T follicular helper cell (primary cell): Measurements from ENCODE around the gene GGT5.
"Not testable (repeated sequence)": the region's sequence is repeated elsewhere in the genome, so short reads cannot be mapped to it uniquely, and the experiment has no call there.

Experiments used
- DNase-seq: peaks from one replicate; pipeline ENCODE4 v3.0.0-alpha.2; 2020; ENCODE audit warnings: low read depth

The GGT5 gene

GRCh38 chr22:24233235-24233634 lies 11.6 kb downstream of the GGT5 start:
- DNase-seq = no peak

DNA sequence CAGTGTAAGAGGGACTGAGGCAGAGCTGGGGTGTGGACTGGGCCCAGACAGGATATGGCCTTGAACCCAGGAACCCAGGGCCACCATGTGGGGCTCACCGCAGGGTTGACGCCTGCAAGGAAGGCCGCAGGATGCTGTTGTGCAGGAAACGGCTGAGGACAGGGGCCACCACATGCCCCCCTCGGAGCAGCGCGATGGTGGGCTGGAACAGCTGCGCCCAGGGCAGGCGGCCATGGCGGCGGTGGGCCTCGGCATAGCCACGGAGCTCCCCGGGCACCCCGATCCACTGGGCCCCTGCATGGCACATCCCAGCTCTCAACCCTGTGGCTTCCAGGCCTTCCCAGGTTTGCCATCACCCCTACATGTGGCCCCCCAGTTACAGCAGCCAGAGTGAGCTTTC lies 12.2 kb downstream of the GGT5 start:
- no peak for DNase-seq

- DNase-seq = no peak
Observed at GRCh38 chr22:24232124-24232523, 12.8 kb downstream of the GGT5 start.

DNA sequence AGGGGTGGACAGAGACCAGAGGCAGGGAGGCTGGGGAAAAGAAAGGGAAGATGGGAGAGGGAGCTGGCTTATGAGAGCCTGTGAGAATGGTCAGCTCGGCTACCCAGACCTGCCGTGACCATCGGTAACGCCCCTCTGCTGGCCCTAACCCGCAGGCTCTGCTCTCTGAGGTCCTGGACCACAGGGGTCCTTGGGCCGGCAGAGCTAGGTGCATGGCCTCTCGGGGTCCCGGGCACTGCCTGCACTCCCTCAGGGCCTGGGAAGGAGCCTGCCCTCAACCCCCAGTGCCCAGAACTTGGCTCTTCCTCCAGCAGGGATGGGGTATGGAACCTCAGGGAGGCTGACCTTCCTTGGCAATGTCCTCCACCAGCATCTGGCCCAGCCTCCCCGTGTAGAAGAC lies 13.2 kb downstream of the GGT5 start:
- DNase-seq = no peak

- DNase-seq = peak; percentile 34
Observed at GRCh38 chr22:24230911-24231656, 13.8 kb downstream of the GGT5 start.

GRCh38 chr22:24225951-24226350 lies 18.9 kb downstream of the GGT5 start:
- no peak for DNase-seq

DNA sequence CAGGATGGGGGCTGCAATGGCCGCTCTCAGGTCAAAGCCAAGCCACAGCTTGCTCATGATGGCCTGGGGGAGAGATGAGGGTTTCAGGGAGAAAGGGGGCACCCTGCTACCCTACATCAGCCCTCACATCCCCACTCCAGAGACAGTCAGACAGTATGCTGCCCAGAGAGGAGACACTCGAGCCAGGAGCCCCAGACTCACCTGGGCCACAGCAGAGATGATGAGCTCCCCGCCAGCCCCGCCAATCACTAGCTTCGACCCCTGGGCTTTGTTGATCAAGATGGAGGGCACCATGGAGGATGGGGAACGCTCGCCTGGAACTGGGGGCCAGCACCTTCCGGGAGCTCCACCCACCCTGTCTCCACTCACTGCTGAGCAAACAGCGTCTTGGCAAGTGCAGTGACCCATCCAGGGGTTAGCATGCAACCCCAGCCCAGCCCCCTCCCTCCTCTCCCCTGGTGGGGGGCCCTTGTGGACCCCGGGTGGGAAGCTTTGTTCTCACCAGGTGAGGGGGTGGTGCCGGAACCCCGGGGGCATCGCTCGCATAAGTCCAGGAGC lies 19.8 kb downstream of the GGT5 start:
- no peak for DNase-seq

- DNase-seq = no peak
Observed at GRCh38 chr22:24224468-24224867, 20.4 kb downstream of the GGT5 start.

- DNase-seq = no peak
Observed at GRCh38 chr22:24219750-24220149, 25.1 kb downstream of the GGT5 start.

GRCh38 chr22:24217384-24217783 lies 27.5 kb downstream of the GGT5 start:
- DNase-seq = no peak

DNA sequence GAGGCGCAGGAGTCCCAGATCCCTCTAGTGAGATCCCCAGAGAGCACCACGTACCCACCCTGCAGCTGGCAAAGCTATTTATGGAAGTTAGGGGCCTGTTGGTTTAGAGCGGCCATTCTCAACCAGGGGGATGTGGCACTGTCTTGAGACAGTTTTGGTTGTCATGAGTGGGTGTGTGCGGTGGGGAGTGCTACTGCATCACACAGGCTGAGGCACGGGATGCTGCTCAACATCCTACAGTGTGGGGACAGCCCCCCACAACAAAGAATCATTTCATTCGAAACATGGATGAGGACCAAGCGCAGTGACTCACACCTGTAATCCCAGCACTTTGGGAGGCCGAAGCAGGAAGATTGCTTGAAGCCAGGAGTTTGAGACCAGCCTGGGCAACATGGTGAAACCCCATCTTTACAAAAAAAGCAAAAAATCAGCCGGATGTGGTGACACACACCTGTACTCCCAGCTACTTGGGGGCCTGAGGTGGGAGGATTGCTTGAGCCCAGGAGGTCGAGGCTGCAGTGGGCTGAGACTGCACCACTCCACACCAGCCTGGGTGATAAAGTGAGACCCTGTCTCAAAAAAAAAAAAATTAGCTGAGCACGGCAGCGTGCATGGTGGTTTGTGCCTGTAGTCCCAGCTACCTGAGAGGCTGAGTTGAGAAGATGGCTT lies 28.2 kb downstream of the GGT5 start:
- no peak for DNase-seq

DNA sequence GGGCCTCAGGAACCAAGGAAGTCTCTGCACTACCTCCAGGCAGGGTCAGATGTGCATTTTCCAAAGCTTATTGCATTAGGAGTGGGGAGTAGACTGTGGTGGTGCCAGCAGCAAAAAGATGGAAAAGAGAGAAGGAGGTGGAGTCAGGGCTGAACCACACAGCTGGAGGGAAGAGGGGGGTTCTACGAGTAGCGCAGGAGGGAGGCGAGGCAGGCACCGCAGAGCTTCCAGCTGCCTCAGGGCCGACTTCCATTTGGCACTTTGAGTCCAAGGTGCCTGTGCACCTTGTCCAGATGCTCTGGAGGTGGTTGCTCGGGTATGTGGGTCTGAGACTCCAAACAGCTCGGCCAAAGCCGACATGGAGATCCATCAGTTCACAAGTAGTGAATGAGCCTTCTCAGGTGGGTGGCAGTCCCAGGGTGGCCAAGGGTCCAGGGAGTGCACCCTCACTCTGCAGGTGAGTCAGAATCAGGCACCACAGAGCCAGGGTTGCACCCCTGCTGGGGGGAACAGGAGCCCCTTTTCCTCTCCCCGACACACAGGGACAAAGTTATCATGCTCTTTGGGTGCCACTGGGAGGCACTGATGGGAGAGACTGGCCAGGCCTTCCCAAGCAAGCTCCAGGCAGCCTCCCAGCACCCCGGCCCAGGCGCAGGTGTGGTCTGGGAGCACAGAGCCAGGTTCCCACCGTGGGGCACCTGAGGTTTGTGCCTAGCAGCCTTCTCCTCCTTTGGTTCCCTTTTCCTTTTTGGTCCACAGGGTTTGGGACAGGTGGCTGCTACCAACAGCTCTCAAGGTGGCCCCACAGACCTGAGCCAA lies 30.2 kb downstream of the GGT5 start:
- no peak for DNase-seq

- DNase-seq = not testable (repeated sequence)
Observed at GRCh38 chr22:24213111-24213510, 31.8 kb downstream of the GGT5 start.

- not testable (repeated sequence) for DNase-seq
Observed at GRCh38 chr22:24211716-24212115, 33.2 kb downstream of the GGT5 start.

GRCh38 chr22:24210409-24210808 lies 34.5 kb downstream of the GGT5 start:
- DNase-seq = not testable (repeated sequence)

DNA sequence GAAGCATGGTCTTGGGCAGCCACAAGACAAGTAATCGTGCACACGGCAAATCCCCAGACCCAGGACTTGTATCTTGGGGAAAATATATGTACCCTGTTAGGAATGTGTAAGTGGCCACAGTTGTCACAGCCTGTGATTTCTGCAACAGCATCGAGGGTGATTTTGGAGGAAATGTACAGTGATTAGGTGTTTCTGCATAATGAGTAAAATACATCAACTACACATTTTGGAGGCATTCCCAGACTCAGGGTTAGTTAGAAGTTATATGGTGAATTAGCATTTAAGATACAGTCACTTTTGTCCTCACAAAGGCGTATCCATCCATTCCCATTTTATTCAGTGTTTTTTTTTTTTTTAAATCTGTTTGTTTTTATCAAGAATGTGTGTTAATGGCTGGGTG lies 35.2 kb downstream of the GGT5 start:
- no peak for DNase-seq

DNA sequence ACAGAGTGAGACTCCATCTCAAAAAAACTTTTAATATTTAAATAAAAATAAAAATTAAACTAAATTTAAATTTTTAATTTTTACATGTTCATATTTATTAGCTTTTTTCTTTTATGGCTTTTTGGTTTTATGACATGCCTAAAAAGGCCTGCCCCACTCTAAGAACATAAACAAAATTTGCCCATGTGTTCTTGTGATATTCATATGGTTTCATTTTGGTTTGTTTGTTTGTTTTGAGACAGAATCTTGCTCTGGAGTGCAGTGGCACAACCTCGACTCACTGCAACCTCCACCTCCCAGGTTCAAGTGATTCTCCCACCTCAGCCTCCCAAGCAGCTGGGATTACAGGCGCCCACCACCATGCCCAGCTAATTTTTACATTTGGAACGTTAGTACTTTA lies 35.9 kb downstream of the GGT5 start:
- no peak for DNase-seq

- no peak for DNase-seq
Observed at GRCh38 chr22:24208012-24208749, 36.7 kb downstream of the GGT5 start.

GRCh38 chr22:24207264-24208011 lies 37.4 kb downstream of the GGT5 start:
- no peak for DNase-seq

- not testable (repeated sequence) for DNase-seq
Observed at GRCh38 chr22:24206460-24207263, 38.2 kb downstream of the GGT5 start.
